NK-92 (cell line): Measurements from ENCODE around the gene SFMBT2.
"Not testable (repeated sequence)": the region's sequence is repeated elsewhere in the genome, so short reads cannot be mapped to it uniquely, and the experiment has no call there.

Experiments
- DNase-seq: peaks from one replicate; lab custom pipeline; 2025; ENCODE audit not compliant: unreplicated experiment; lab: John Stamatoyannopoulos, UW

SFMBT2 gene

DNA sequence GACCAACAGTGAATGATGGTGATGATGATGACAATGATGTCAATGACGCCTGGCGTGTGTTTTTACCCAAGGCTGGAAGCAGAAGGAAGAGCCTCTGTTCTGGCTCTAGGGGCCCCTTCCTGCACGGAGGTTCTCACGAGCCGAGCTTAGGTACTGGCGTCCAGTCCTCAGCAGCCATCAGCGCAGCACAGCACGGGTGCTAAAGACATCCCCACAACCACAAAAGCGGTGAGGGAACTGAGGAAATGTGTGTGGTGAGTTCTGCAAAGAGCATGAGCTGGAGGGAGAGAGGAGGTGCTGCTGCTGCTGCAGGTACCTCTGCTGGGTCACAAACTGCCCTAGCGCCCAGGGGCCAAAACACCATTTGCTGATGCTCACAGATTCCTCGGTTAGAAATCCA, 81.6 kb downstream of the SFMBT2 start:
- no peak for DNase-seq

DNA sequence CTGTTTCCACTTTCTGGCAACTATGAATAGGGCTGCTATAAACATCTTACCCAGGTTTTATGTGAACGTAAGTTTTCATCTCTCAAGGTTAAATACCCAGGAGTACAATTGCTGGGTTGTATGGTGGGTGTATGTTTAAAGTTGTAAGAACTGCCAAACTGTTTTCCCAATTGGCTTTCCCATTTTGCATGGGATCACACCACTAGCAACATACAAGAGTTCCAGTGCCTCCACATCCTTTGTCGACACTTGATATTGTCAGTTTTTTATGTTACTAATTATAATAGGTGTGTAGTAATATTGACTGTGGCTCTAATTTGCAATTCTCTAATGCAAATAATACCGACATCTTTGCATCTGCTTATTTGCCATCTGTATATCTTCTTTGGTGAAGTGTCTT, 82.9 kb downstream of the SFMBT2 start:
- DNase-seq, result no peak

DNA sequence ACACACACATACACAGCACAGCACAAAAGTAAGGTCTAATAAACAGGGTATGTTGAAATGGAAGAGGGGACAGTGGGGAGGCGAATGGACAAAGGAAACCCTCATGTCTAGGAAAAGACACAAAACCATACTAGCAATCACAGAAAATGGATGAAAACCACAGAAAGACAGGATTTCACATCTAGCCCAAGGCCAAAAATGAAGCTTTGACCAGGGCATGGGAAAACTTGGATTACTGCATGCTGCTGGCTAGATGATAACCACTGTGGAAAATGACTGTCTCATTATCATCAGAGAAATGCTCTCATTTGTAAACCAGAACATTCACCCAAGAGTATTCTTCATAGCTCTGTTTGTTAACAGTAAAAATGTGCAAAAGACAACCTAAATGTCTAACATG, 88.2 kb downstream of the SFMBT2 start:
- no peak for DNase-seq

DNA sequence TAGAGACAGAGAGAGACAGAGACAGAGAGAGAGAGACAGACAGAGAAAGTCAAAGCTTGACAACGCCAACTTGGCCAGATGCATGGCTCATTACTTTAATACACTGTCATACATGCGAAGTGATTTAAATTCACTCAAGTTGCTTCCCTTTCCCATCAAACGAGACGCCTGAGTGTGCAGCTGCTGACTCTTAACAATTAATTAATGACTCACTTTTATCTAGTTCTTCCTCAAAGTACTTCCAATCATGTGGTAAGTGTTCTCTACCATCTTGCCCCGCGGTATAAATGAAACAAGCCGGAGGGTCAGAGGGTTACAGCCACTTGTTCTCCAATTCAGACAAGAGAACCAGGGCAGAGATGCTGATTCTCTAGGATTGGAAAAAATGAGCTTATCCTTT, 90.8 kb downstream of the SFMBT2 start:
- DNase-seq, result no peak

DNA sequence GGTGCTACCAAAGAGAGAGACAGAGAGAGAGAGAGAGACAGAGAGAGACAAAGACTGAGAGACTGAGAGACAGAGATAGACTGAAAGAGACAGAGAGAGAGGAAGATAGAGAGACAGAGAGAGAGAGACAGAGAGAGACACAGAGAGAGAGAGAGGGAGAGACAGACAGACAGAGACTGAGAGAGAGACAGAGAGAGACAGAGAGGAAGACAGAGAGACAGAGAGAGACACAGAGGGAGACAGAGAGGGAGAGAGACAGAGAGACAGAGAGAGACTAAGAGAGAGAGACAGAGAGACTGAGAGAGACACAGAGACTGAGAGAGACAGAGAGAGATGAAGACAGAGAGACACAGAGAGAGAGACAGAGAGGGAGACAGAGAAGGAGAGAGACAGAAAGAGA, 91.2 kb downstream of the SFMBT2 start:
- no peak for DNase-seq

DNA sequence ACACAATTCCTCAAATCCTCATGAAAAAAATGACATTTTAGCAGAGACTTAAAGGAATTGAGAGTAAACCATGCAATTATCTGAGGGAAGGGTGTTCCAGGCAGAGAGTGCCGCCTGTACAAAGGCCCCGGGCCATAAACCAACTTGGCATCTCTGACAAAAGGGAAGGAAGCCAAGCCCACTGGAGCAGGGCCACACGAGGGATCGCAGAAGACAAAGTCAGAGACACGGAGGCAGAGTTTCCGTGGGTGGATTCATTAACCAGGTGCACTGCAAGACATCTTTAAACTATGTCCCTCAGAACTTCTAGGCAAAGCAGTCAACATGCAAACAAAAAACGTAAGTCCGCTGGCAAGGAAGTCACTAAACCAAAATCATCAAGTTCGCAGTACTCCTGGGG, 92.0 kb downstream of the SFMBT2 start:
- no peak for DNase-seq

DNA sequence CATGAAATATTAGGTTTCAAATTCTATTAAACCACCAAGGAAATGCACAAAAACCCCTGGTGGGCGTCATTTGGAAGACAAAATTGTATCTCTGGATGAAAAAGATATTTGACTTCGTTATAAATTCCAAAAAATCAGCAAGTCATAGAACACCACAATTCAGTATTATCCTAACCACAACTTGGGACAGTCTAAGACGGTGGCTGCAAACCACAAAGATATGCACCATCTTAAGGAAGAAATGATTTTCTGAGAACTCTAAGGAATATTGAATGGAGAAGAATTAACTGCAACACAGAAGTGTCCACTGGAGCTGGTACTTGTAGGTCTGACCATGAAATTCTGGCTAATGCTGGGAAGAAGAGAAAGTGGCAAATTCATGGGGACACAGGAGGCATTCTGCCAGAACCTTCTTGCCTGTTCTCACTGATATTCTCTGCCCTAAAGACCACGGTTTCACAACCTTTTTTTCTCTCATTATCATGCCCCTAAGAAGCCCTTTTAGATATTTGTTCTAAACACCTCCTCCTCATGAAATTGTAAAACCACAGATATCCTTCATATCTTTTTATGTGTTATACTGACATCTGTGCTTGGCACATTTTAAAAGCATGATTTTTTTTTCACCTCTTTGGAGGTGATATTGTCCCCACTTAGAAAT, 92.9 kb downstream of the SFMBT2 start:
- no peak for DNase-seq

DNA sequence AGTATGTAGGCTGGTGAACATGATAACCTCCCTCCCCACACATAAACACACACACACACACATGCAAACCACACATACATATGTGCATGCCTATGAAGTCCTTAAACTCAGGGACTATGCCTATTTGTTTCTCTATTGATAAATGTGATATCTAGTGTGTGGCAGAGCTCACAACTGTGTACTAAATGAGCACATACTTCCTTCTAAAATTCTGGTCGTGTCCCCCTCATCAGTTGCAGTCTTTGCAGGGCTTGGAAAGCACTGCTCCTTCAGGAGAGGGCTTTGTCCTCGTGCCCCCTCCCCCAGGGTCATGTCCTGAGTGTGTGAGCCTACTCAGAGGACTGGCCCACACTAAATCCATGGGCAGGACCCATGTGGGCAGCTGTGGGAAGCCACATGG, 94.0 kb downstream of the SFMBT2 start:
- no peak for DNase-seq

DNA sequence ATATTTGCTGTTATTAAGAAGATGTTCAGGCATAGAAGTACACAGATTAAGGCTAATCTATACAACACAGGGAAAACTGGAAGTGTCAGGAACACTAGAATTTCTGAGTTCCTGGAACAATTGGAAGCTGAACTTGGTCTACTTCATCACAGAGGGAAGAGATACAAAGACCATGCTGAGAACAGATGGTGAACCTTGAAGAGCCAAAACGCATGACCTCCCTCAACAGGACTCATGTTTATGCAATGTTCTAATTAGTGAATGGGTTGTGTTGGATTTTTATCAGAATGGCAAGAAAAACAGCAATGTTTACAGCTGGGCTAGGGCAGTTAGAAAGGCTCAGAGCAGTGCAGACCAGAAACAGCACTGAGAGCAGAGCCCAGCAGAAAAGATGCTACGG, 94.9 kb downstream of the SFMBT2 start:
- DNase-seq, result no peak

DNA sequence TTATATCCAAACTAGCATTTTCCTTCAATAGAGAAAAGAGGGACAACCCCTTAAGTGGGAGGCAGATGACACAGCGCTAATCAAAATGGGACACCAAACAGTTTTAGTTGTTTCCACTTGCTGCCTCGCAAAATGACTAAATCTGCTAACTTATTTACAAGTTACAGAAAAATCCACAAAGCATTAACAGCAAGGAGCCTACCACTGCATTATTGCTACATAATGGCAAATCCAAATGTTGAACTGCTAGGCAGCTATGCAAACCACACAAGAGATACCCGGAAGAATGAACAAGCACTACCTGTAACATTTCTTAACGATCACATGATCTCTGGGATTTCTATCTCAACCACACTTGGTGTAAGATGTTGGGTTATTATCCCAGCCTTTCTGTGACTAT, 96.7 kb downstream of the SFMBT2 start:
- no peak for DNase-seq

DNA sequence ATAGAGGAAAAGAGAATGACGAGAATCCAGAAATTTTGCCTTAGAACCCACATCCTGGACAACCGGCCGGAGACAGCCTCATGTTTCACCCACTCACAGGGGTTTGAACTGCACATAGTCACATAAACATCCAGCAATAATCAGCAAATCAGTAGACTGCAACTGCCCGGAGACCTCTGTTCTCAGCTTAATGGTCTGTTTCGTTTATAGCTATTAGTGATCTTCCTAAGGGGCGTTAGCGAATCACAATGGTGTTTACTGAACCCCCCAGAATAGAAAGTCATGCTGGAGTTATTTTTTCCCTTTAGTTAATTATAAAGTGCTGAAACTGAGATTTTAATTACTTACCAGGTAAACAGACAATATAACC, 98.4 kb downstream of the SFMBT2 start:
- no peak for DNase-seq

DNA sequence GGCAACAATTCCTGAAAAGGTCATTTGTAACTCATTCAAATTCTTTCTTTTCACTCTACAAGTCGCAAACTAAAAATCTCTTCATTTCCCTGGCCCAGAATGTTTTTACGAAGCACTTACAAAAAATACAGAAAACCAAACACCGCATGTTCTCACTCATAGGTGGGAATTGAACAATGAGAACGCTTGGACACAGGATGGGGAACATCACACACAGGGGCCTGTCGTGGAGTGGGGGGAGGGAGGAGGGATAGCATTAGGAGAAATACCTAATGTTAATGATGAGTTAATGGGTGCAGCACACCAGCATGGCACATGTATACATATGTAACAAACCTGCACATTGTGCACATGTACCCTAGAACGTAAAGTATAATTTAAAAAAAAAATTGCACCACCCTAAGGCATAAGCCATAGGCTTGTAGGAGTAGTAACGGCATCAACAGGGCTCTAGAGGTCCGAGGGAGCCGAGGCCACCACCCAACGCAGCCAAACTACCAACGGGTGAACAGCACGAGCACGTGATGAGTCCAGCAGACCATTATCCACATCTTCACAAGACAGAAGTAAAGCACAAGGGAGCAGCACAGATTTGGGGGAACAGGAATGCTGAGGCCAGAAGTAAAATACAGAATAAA, 98.9 kb downstream of the SFMBT2 start:
- not testable (repeated sequence) for DNase-seq

DNA sequence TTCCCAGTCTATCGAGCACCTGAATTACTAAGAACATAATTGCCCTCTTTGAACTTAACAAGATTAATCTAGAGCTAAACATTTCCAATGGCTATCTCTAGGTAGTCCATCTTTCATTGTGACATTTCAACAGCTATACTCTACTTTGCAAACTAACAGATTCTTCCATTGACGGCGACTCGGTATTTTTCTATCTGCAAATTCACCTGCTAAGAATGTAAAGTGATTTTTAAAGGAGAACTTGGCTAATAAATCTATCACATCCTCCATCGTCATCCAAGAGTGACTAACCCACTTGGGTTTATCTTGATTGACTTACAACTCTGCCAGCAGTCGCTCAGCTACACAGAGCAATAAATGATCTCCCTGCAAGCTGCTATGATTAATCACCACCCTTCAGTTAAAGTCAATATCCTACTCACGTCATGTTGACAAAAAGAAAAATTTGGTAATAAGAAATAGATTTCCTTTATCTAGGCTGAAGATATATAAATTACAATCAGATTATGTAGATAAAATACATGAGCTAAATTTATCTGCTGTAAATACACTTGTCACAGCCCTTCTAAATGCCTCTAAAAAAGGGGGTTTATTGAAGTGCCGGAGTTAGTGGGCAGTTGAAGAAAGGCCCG, 99.5 kb downstream of the SFMBT2 start:
- DNase-seq, result no peak

DNA sequence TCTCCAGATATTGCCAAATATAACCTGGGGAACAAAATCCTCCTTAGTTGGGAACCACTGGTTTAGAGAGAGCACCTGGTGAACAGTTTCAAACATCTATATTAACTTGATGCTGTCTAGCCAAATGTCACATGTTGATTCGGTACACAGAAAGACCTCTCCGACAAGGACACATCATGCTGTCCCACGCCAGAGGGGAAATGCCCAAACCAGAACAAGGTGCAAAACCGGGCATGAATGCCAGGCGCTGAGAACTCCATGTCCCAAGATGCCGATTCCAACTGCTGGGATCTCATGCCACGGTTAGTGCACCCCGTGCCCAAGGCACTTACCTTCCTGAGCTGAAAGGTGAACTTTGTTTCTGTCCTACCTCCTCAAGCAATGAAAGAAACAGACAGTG, 100.8 kb downstream of the SFMBT2 start:
- DNase-seq, result no peak

DNA sequence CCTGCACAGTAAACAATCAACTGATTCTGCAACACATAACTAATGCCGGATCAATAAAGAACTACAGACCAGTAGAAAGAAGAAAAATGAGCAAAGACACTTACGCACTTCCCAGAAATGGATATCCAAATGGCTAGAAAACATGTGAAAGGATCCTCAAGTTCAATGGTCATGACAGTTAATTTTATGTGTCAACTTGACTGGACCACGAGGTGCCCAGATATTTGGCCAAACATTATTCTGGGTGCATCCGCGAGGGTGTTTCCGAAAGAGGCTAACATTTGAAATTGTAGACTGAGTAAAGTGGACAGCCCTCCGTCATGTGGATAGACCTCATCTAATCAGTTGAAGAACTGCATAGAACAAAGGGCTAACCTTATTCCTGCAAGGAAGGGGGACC, 102.0 kb downstream of the SFMBT2 start:
- DNase-seq, result no peak

DNA sequence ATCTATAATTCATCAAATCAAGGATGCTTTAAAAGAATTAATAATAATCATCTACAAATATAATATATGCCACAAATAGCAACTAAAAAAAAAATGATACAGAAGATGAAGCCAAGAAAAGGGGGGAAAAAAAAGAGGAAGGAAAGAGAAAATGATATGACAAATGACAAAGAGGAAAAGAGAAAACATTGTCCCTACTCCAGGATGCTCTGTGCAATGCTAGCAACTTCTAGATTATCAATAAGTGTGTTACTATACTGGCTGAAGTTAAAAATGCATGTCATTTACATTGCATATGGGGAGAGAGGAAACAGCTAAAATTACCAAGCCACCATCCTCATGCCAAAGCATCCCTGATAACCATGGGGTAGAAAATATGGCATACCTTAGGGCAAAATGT, 104.2 kb downstream of the SFMBT2 start:
- DNase-seq, result no peak

DNA sequence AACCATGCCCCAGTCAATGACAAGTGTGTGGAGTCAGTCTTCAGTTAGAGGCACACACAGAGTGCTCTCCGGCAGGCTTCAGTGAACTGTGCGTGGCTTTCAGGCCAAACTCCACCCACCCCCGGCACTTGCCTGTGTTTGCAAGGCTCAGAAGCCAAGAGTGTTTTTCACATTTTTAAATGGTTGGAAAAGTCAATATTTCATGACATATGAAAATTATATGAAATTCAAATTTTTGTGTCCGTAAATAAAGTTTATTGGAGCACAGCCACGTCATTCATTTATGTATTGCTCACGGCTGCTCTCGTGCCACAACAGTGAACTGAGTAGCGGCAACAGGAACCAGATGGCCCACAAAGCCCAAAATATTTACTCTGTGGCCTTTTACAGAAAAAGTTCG, 104.7 kb downstream of the SFMBT2 start:
- DNase-seq, result no peak

DNA sequence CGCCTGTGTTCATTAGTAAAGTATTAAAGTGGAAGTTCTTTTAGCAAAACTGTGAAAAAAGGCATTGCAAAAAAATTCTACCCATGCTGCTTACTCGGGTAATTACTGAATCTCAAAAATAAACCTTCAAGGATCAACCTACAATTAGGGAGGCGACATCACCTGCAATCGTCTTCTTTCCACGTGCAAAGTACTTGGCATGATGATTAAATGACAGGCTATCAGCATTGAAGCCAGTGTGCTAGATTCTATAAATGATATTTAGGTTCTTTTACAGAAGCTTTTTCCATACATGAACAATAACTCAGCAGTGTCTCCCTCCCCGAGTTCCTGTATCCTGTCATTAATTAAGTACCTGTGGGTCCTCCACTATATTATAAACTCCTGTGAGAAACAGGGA, 105.8 kb downstream of the SFMBT2 start:
- no peak for DNase-seq

DNA sequence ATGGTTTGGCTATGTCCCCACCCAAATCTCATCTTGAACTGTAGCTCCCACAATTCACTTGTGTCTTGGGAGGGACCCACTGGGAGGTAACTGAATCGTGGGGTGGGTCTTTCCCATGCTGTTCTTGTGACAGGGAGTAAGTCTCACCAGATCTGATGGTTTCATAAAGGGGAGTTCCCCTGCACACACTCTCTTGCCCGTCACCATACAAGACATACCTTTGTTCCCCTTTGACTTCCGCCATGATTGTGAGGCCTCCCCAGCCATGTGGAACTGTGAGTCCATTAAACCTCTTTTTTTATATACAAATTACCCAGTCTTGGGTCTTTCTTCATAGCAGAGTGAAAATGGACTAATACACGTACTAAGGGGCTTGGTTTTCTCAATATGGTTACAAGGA, 106.7 kb downstream of the SFMBT2 start:
- DNase-seq, result no peak

DNA sequence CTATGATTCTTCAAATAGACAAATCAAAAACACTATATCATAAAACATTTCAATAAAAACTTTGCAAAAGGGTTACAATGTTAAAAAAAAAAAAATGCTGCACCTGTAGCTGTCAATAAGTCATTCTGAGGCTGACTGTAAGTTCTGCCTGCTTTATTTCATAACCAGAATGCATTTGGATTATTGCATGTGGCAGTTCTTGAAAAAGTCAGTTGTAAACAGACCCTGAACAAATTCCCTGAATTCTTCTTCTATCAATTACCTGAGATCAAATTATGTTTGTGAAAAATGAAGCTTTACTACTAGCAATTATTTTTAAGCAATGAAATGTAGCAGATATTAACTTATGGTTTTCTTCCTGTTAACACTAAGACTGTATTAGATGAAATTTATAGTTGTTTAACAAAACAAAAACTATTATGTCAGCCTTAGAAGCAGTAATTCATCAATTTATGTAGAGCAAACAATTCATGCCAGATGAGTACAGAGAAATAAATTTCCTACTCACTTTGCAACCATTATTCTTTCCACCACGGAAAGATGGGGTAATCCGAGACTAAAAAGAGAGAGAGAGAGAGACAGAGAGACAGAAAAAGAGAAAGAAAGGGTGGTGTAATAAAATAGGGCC, 107.8 kb downstream of the SFMBT2 start:
- no peak for DNase-seq

DNA sequence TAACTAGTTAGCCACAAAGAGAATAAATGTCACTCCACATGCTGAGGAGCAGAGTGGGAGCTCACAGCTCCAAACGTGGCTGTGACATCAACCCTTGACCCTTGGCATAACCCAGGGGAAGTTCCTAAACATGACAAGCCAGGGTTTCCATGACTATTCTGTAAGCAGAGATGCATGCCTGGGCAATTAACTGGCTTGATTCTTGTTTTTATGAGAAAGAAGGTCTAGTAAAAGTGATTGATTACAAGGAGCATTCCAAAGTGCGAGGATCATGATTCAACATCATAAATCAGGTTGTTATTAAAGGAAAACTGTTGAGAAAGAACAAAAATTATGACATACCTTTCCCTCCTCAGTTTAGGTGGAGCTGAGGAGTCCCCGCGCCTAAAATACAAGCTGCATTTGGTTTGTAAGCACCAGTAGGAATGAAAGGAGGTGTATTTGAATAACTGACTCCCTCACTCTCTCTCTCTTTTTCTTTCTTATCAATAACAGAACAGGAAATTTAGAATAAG, 108.4 kb downstream of the SFMBT2 start:
- no peak for DNase-seq
